HG03520 (cell line): ENCODE measurements around the gene RUNX1.

ENCODE experiments used
- ATAC-seq: cut with Tn5 transposase; IDR thresholded peaks from one replicate; pipeline ENCODE4 v1.9.1; 2021; ENCODE audit warnings: mild to moderate bottlenecking, moderate library complexity; ENCODE audit not compliant: unreplicated experiment

Gene RUNX1

GRCh38 chr21:34797921-34798535 lies 251.1 kb downstream of the RUNX1 start:
- ATAC-seq: no peak

GRCh38 chr21:34797201-34797525 lies 251.9 kb downstream of the RUNX1 start:
- no peak for ATAC-seq

- no peak for ATAC-seq
Observed at GRCh38 chr21:34796518-34797200, 252.4 kb downstream of the RUNX1 start.

GRCh38 chr21:34795548-34796180 lies 253.4 kb downstream of the RUNX1 start:
- ATAC-seq: no peak

- ATAC-seq: no peak
Observed at GRCh38 chr21:34795175-34795547, 253.9 kb downstream of the RUNX1 start.

GRCh38 chr21:34794686-34795085 lies 254.4 kb downstream of the RUNX1 start:
- no peak for ATAC-seq

- ATAC-seq: no peak
Observed at GRCh38 chr21:34793471-34793870, 255.6 kb downstream of the RUNX1 start.

GRCh38 chr21:34792504-34793089 lies 256.5 kb downstream of the RUNX1 start:
- no peak for ATAC-seq

GRCh38 chr21:34791776-34792503 lies 257.2 kb downstream of the RUNX1 start:
- ATAC-seq: no peak

GRCh38 chr21:34790834-34791233 lies 258.3 kb downstream of the RUNX1 start:
- ATAC-seq: no peak

GRCh38 chr21:34790341-34790740 lies 258.8 kb downstream of the RUNX1 start:
- ATAC-seq: no peak

- no peak for ATAC-seq
Observed at GRCh38 chr21:34788879-34789278, 260.2 kb downstream of the RUNX1 start.

GRCh38 chr21:34783815-34784214 lies 265.3 kb downstream of the RUNX1 start:
- ATAC-seq: no peak

GRCh38 chr21:34782506-34783360 lies 266.4 kb downstream of the RUNX1 start:
- no peak for ATAC-seq

- ATAC-seq: no peak
Observed at GRCh38 chr21:34781526-34781925, 267.6 kb downstream of the RUNX1 start.

- ATAC-seq: no peak
Observed at GRCh38 chr21:34779860-34780259, 269.2 kb downstream of the RUNX1 start.

- no peak for ATAC-seq
Observed at GRCh38 chr21:34775793-34776192, 273.3 kb downstream of the RUNX1 start.

GRCh38 chr21:34774750-34775149 lies 274.4 kb downstream of the RUNX1 start:
- no peak for ATAC-seq

GRCh38 chr21:34771512-34772028 lies 277.5 kb downstream of the RUNX1 start:
- ATAC-seq: no peak

GRCh38 chr21:34770576-34770975 lies 278.5 kb downstream of the RUNX1 start:
- no peak for ATAC-seq
